GM23338 (cell line): Measurements from ENCODE around the gene AIRE. TPM values are rescaled to one million over a fixed set of nuclear protein-coding genes. Genes with fewer than 3 reads are reported as not detected.

ENCODE experiments used
- ATAC-seq: fragments of 200-7000 bp; cut with Tn5 transposase; 3 replicates; pipeline ENCODE4 v1.9.1; 2020
- DNase-seq: peaks from one replicate; pipeline ENCODE4 v3.0.0-alpha.2; 2015; ENCODE audit warnings: low spot score
- H2AFZ ChIP-seq: fragments of 200-600 bp; sonication (generic); 2 replicates; pipeline ENCODE4 v1.8.0; 2016; ENCODE audit warnings: antibody characterized with exemption, mild to moderate bottlenecking, moderate library complexity
- H3F3A ChIP-seq: fragments of 200-600 bp; sonication (generic); replicated peaks from 2 replicates; pipeline ENCODE4 v1.8.0; 2017; ENCODE audit warnings: antibody characterized with exemption, mixed run types, low read depth
- H3K27ac ChIP-seq: fragments of 200-600 bp; sonication (generic); 2 replicates; pipeline ENCODE4 v1.6.1; 2016; ENCODE audit warnings: low read depth
- H3K27me3 ChIP-seq: fragments of 200-600 bp; sonication (generic); 2 replicates; pipeline ENCODE4 v1.8.0; 2016; ENCODE audit warnings: mild to moderate bottlenecking, mixed run types, moderate library complexity; ENCODE audit not compliant: insufficient read depth
- H3K36me3 ChIP-seq: fragments of 200-600 bp; sonication (generic); 2 replicates; pipeline ENCODE4 v1.8.0; 2016; ENCODE audit warnings: mild to moderate bottlenecking; ENCODE audit not compliant: insufficient read depth
- H3K4me1 ChIP-seq: fragments of 200-600 bp; sonication (generic); 2 replicates; pipeline ENCODE4 v1.8.0; 2016; ENCODE audit warnings: mild to moderate bottlenecking, moderate library complexity; ENCODE audit not compliant: insufficient read depth
- H3K4me2 ChIP-seq: fragments of 200-600 bp; sonication (generic); 2 replicates; pipeline ENCODE4 v1.7.1; 2017; ENCODE audit warnings: mixed run types
- H3K4me3 ChIP-seq: fragments of 200-600 bp; sonication (generic); 2 replicates; pipeline ENCODE4 v1.6.1; 2016; ENCODE audit warnings: mixed run types
- H3K79me2 ChIP-seq: fragments of 200-600 bp; sonication (generic); replicated peaks from 2 replicates; pipeline ENCODE4 v1.8.0; 2017; ENCODE audit warnings: mild to moderate bottlenecking; ENCODE audit not compliant: insufficient read depth
- H3K9me2 ChIP-seq: fragments of 200-600 bp; sonication (generic); 2 replicates; pipeline ENCODE4 v1.8.0; 2017; ENCODE audit not compliant: insufficient read depth
- H4K20me1 ChIP-seq: fragments of 200-600 bp; sonication (generic); replicated peaks from 2 replicates; pipeline ENCODE4 v1.8.0; 2017; ENCODE audit warnings: mild to moderate bottlenecking; ENCODE audit not compliant: insufficient read depth
- H3K27ac Mint-ChIP-seq: 2 replicates; pipeline ENCODE4 v1.8.0; 2020; ENCODE audit warnings: inconsistent platforms, mild to moderate bottlenecking, moderate library complexity, mixed read lengths
- H3K27me3 Mint-ChIP-seq: 3 replicates; pipeline ENCODE4 v1.8.0; 2022; ENCODE audit warnings: low read depth, mild to moderate bottlenecking, moderate library complexity, mixed read lengths, inconsistent platforms; ENCODE audit not compliant: insufficient read depth, poor library complexity
- H3K36me3 Mint-ChIP-seq: 3 replicates; pipeline ENCODE4 v1.8.0; 2021; ENCODE audit warnings: low read depth, mild to moderate bottlenecking, inconsistent platforms, moderate library complexity, mixed read lengths
- H3K4me1 Mint-ChIP-seq: 3 replicates; pipeline ENCODE4 v1.8.0; 2020; ENCODE audit warnings: mild to moderate bottlenecking, inconsistent platforms, mixed read lengths
- H3K4me3 Mint-ChIP-seq: 3 replicates; pipeline ENCODE4 v1.8.0; 2021; ENCODE audit warnings: moderate library complexity, mild to moderate bottlenecking, inconsistent platforms, mixed read lengths
- H3K9me3 Mint-ChIP-seq: 3 replicates; pipeline ENCODE4 v1.8.0; 2020; ENCODE audit warnings: moderate library complexity, mild to moderate bottlenecking, inconsistent platforms, mixed read lengths
- JUNB ChIP-seq: IDR thresholded peaks from one replicate; pipeline ENCODE4 v1.6.1; 2016; ENCODE audit warnings: antibody characterized with exemption; ENCODE audit not compliant: unreplicated experiment
- polyA plus RNA-seq: library from polyadenylated mRNA; unstranded; fragments of >200 nt; fragmentation: Nextera tagmentation; extraction: Ambion mirVana; gene quantifications from 2 replicates; pipeline ENCODE4 v1.2.1, GENCODE V29; 2016
- total RNA-seq: library from RNA; depleted of rRNA; stranded (reverse); fragments of >200 nt; shearing (Covaris generic); gene quantifications from 2 replicates; pipeline ENCODE4 v1.2.3, GENCODE V29; 2014
- TF ChIP-seq, protein P1 (sequence below): IDR thresholded peaks from one replicate; pipeline ENCODE4 v1.6.1; 2018; ENCODE audit warnings: antibody characterized with exemption; ENCODE audit not compliant: unreplicated experiment
- TF ChIP-seq, protein P2 (sequence below): fragments of 250-450 bp; sonication (Bioruptor Pico); IDR thresholded peaks from 2 replicates; pipeline ENCODE4 v1.5.0; 2020; ENCODE audit warnings: mild to moderate bottlenecking, moderate library complexity
- TF ChIP-seq, protein P3 (sequence below), 2 experiments: fragments of 200-600 bp in 1 of 2; sonication (generic) in 1 of 2; conservative IDR thresholded peaks; 2 replicates each; pipeline versions ENCODE4 v1.5.1 to v1.6.1; 2016 to 2017; ENCODE audit warnings: antibody characterized with exemption in 2 of 2, low read depth in 2 of 2, mild to moderate bottlenecking in 2 of 2, moderate library complexity in 1 of 2

Gene AIRE
- total and polyA plus RNA-seq, 2 experiments from 2014 or later: 0.10 TPM; not detected in 1

DNA sequence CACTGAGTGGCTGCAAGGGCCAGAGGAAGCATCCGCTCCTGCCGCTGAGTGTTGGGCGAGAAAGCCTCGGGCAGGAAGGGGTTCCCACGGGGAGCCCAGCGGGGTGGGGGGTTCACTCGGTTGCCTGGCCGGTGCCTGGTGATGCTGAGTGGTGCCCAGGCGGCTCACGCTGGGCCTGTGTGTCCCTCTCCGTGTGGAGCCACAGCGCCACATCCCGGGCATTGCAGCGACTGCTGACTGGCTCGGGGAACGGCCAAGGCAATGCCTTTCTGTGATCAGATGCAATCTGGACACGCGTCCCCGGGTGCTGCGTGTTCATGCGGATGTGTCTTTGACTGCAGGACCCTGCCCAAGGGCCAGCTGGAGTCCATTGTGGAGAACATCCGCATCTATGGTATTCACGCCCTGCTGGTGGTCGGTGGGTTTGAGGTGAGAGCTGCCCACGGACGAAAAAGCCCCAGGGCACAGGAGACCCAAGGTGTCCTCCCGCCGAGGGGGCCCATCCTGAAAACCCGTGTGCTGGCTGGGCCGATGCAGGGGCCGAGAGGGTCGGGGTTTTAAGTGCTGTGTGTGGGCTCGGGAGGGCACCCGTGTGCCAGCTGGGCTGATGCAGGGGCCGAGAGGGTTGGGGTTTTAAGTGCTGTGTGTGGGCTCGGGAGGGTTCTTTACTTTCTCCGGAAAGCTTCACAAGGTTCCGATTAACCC, 37.1 kb downstream of the AIRE start:
- Histone ChIP-seq H3F3A (no peaks in the 10 kb centered on the region), H3K27ac (no peak overlapping the region), H3K4me2 (no peak overlapping the region), H3K36me3 (no peaks in the 10 kb centered on the region), H3K27me3 (no peaks in the 10 kb centered on the region), H3K4me1 (no peaks in the 10 kb centered on the region), H2AFZ (no peak overlapping the region), H3K79me2 (no peaks in the 10 kb centered on the region), H4K20me1 (no peaks in the 10 kb centered on the region), H3K9me2 (no peaks in the 10 kb centered on the region), H3K4me3 (no peak overlapping the region)
- Mint-ChIP-seq H3K4me1 (no peaks in the 10 kb centered on the region), H3K36me3 (peaks cover 3% of the 10 kb centered on the region; the same call in 1 of the 3 replicates), H3K4me3 (no peak overlapping the region), H3K9me3 (no peaks in the 10 kb centered on the region), H3K27ac (no peak overlapping the region), H3K27me3 (peaks cover 10% of the 10 kb centered on the region)
- TF ChIP-seq, protein P1, sequence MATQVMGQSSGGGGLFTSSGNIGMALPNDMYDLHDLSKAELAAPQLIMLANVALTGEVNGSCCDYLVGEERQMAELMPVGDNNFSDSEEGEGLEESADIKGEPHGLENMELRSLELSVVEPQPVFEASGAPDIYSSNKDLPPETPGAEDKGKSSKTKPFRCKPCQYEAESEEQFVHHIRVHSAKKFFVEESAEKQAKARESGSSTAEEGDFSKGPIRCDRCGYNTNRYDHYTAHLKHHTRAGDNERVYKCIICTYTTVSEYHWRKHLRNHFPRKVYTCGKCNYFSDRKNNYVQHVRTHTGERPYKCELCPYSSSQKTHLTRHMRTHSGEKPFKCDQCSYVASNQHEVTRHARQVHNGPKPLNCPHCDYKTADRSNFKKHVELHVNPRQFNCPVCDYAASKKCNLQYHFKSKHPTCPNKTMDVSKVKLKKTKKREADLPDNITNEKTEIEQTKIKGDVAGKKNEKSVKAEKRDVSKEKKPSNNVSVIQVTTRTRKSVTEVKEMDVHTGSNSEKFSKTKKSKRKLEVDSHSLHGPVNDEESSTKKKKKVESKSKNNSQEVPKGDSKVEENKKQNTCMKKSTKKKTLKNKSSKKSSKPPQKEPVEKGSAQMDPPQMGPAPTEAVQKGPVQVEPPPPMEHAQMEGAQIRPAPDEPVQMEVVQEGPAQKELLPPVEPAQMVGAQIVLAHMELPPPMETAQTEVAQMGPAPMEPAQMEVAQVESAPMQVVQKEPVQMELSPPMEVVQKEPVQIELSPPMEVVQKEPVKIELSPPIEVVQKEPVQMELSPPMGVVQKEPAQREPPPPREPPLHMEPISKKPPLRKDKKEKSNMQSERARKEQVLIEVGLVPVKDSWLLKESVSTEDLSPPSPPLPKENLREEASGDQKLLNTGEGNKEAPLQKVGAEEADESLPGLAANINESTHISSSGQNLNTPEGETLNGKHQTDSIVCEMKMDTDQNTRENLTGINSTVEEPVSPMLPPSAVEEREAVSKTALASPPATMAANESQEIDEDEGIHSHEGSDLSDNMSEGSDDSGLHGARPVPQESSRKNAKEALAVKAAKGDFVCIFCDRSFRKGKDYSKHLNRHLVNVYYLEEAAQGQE: no peak
- TF ChIP-seq, protein P2, sequence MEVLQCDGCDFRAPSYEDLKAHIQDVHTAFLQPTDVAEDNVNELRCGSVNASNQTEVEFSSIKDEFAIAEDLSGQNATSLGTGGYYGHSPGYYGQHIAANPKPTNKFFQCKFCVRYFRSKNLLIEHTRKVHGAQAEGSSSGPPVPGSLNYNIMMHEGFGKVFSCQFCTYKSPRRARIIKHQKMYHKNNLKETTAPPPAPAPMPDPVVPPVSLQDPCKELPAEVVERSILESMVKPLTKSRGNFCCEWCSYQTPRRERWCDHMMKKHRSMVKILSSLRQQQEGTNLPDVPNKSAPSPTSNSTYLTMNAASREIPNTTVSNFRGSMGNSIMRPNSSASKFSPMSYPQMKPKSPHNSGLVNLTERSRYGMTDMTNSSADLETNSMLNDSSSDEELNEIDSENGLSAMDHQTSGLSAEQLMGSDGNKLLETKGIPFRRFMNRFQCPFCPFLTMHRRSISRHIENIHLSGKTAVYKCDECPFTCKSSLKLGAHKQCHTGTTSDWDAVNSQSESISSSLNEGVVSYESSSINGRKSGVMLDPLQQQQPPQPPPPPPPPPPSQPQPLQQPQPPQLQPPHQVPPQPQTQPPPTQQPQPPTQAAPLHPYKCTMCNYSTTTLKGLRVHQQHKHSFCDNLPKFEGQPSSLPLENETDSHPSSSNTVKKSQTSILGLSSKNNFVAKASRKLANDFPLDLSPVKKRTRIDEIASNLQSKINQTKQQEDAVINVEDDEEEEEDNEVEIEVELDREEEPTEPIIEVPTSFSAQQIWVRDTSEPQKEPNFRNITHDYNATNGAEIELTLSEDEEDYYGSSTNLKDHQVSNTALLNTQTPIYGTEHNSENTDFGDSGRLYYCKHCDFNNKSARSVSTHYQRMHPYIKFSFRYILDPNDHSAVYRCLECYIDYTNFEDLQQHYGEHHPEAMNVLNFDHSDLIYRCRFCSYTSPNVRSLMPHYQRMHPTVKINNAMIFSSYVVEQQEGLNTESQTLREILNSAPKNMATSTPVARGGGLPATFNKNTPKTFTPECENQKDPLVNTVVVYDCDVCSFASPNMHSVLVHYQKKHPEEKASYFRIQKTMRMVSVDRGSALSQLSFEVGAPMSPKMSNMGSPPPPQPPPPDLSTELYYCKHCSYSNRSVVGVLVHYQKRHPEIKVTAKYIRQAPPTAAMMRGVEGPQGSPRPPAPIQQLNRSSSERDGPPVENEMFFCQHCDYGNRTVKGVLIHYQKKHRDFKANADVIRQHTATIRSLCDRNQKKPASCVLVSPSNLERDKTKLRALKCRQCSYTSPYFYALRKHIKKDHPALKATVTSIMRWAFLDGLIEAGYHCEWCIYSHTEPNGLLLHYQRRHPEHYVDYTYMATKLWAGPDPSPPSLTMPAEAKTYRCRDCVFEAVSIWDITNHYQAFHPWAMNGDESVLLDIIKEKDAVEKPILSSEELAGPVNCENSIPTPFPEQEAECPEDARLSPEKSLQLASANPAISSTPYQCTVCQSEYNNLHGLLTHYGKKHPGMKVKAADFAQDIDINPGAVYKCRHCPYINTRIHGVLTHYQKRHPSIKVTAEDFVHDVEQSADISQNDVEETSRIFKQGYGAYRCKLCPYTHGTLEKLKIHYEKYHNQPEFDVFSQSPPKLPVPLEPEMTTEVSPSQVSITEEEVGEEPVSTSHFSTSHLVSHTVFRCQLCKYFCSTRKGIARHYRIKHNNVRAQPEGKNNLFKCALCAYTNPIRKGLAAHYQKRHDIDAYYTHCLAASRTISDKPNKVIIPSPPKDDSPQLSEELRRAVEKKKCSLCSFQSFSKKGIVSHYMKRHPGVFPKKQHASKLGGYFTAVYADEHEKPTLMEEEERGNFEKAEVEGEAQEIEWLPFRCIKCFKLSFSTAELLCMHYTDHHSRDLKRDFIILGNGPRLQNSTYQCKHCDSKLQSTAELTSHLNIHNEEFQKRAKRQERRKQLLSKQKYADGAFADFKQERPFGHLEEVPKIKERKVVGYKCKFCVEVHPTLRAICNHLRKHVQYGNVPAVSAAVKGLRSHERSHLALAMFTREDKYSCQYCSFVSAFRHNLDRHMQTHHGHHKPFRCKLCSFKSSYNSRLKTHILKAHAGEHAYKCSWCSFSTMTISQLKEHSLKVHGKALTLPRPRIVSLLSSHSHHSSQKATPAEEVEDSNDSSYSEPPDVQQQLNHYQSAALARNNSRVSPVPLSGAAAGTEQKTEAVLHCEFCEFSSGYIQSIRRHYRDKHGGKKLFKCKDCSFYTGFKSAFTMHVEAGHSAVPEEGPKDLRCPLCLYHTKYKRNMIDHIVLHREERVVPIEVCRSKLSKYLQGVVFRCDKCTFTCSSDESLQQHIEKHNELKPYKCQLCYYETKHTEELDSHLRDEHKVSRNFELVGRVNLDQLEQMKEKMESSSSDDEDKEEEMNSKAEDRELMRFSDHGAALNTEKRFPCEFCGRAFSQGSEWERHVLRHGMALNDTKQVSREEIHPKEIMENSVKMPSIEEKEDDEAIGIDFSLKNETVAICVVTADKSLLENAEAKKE (CRISPR knock-in tag): no peak
- TF ChIP-seq JUNB: no peak
- TF ChIP-seq, protein P3, sequence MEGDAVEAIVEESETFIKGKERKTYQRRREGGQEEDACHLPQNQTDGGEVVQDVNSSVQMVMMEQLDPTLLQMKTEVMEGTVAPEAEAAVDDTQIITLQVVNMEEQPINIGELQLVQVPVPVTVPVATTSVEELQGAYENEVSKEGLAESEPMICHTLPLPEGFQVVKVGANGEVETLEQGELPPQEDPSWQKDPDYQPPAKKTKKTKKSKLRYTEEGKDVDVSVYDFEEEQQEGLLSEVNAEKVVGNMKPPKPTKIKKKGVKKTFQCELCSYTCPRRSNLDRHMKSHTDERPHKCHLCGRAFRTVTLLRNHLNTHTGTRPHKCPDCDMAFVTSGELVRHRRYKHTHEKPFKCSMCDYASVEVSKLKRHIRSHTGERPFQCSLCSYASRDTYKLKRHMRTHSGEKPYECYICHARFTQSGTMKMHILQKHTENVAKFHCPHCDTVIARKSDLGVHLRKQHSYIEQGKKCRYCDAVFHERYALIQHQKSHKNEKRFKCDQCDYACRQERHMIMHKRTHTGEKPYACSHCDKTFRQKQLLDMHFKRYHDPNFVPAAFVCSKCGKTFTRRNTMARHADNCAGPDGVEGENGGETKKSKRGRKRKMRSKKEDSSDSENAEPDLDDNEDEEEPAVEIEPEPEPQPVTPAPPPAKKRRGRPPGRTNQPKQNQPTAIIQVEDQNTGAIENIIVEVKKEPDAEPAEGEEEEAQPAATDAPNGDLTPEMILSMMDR (conservative IDR thresholded peaks at IDR 0.05; ENCODE audit: low read depth in 2 of 2): 0 out of 4 replicates have a peak, but pooled peaks of 1 of the 2 experiments have one; percentile 4
- no peak for DNase-seq
- no peak for ATAC-seq
